ENCODE measurements around the gene LDLRAP1.

LDLRAP1 gene

DNA sequence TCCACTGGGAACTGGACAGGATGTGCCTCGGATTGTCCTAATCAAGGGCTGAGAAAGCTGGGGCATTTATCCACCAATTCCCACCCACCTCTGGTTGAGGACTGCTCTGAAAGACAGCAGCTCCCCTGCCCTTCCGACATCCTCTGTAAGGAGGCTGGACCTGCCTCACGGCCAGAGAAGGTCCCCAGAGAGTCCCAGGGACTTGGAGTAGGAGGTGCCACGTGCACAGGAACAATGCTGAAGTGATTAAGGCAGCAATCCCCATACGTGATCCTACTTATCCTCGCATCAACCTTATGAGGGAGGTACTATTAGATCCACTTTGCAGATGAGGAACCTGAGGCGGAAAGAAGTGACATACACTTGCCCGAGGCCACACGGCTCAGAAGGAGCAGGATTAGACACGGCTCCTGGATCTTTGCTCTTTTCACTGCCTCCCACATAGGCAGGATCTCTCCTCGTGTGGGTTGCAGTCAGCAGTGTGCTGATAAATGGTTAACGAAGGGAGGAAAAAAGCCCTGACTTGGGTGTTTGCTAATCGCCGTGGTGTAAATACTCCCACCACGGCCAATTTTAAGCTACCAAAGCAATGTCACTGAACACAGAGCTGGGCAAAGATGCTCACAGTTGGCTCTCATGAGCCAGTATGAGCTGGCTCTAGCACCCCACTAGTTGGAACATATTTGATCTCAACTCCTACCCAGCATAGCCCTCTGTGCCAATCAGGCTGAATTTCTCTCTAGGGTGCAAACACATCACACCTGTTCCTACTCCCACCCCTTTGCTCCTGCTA is 18.6 kb upstream of the LDLRAP1 start:
- no peak for DNase-seq

DNA sequence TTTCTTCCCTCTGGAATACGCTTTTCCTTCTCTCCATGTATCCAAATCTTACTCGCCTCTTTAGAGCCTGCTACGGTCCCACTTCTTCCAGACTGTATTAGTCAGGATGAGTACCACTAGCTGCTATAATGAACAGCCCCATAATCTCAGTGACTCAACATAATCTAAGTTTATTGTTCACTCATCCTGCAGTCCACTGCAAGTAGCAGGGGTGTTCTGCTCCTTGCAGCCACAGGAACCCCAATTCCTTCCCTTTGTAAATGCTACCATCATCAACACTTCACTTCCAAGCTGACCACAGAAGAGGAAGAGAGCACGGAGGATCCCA is 18.1 kb upstream of the LDLRAP1 start:
- DNase-seq, result no peak

- DNase-seq, result no peak
These were observed 16.7 kb upstream of the LDLRAP1 start for GRCh38 chr1:25526753-25527152.

DNA sequence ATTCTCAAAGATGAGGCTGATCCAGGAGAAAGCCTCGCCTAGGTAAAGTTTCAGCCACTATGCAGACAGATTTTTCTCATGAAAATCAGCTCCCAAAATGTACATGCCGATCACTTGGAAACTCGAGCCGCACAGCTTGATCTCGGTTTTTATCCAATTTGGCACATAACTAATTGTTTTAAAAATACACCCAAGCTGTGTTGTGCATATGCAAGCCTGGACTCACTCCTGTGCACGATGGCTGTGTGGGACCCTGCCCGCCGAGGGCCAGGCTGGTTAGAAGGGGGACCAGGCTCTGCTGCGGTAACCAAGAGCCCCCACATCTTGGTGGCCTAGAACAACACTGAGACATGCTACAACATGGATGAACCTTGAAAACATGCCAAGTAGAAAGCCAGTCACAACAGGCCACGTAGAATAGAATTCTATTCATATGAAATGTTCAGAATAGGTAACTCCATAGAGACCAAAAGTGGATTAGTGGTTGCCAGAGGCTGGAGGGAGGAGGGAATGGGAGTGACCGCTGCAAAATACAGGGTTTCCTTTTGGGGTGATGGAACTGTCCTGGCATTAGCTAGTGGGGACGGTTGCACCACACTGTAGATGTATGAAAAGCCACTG is 16.1 kb upstream of the LDLRAP1 start:
- DNase-seq, result no peak

DNA sequence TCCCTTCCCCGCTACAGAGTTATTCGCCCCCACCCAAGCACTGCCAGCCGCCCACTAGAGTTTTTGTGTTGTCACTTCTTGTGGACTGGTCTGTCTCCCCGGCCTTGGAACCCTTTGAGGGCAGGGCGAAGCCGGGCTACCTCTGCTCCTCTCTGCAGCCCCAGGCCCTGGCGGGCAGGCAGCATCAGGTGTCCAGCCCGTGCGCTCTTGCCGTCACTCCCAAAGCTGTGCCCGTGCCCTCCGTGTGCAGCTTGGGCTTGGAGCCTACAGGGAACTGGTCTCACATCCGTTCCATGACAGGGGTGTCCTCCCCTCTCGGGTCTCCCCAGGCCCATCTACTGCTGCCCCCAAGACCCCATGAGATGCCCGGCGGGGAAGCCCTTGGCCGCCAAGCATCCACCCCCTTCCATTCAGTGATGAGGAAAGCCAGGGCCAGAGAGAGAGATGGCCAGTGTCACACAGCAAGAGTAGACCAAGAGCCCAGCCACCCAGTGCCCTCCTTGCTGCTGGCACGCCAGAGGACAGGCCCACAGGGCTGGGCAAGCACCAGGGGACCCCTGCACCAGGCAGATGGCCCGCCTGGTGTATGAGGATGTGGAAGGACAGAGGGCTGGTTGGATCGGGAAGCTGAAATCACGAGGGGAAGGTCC is 15.3 kb upstream of the LDLRAP1 start:
- DNase-seq, result no peak

GRCh38 chr1:25528881-25529517 is 14.4 kb upstream of the LDLRAP1 start:
- no peak for DNase-seq

DNA sequence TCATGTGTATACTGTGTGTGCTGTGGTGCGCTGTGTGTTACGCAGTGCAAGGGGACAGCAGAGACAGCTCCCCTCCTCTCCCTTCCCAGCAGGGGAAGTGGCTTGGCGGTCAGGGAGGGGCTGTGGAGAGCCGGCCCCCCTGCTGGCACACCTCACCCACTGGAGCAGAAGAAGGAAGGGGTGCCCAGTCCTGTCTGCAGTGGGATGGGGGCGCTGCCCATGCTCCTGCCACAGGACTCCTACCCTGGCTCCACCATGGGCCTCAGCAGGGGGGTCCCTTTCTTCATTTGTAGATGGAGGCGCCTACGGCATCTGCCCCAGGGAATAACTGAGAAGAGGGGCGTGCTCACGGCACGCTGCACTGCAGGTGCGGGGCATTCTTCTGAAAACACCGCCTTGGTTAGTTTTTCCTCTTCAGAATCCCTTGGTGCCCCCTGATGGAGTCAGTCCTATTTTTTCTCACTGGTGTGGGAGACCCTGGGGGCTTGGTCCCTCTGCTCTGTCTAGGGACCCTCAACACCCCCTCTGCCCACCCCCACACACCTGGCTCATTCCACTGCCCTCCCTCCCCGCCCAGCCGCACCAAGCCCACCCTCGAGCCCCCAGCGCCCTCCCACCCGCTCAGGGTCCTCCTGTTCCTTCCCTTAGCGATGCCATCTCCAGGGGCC is 13.8 kb upstream of the LDLRAP1 start:
- DNase-seq, result no peak

GRCh38 chr1:25530186-25531081 is 13.0 kb upstream of the LDLRAP1 start:
- no peak for DNase-seq

DNA sequence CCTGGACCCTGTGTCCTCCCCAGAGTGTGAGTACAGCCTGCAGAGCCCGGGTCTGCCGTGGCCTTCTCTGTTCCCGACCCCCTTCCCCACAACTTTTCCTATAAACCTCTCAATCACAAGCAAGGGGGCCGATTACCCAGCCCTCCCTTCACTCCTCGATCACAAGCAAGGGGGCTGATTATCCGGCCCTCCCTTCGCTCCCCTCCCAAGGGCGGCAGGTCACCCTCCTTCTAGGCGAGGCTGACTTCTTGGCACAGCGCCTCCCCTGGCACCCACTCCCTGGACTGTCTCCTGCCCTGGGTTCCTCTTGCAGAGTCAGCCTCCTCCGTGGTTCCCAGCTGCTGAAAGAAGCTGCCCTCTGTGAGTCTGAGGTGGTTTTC is 12.3 kb upstream of the LDLRAP1 start:
- DNase-seq, result no peak

DNA sequence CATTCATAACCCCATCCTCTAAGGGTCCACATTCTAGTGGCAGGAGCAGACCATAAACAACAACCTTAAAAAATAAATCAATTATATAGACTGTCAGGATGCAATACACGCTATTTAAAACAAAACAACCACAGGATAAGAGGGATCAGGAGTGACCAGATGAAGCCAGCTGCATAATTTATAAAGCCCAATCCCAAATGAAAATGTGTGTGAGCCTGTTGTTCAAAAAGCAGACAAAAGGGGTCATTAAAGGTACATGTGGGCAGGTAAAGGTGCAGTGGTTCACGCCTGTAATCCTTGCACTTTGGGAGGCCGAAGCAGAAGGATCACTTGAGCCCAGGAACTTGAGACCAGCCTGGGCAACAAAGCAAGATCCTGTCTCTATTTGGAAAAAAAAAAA is 10.4 kb upstream of the LDLRAP1 start:
- DNase-seq, result no peak

GRCh38 chr1:25533775-25534409 is 9.5 kb upstream of the LDLRAP1 start:
- DNase-seq, result no peak

DNA sequence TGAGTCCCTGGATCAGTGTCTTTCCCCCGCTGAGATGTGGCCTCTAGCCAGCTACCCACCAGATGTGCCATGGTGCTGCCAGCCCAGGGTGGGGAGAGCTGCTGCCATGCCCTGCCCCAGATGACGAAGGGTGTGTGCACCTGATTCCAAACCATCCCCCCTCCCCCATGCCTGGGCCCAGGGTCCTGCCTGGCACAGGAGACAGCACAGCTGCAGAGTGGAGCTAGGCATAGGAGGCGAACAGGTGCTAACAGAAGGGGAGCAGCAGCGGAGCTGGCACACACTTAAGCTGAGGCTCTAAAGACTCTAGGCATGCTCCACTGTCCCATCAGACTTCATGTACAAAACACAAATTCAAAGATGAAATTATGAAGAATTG is 9.0 kb upstream of the LDLRAP1 start:
- DNase-seq, result no peak

- no peak for DNase-seq
These were observed 7.3 kb upstream of the LDLRAP1 start for GRCh38 chr1:25536124-25536523.

- DNase-seq, result no peak
These were observed 6.1 kb upstream of the LDLRAP1 start for GRCh38 chr1:25537153-25537831.

DNA sequence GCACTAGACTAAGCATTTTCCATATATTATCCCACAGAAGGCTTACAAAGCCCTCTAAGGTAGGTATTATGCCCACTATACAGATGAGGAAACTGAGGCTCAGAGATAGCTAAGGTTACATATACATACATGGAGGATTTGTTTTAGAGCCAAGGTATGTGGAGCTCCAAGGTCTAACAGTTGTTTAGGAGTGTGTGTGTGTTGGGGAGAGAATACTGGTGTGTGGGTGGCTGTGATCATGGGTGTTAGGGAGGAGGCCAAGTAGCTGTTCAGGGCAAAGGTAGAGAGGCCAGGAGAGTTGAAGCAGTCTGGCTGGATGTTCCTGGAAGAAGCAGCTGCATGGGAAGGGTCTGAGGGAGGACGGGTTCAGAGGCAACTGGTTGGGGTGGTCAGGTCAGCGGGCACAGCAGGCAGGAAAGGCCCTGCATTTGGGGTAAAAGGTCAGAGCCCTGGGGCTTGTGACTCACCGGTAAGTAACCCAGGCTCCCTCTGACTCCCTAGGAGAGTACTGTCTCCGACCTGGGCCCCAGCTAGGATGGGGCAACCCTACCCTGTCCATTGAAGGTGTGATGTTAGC is 5.1 kb upstream of the LDLRAP1 start:
- no peak for DNase-seq

DNA sequence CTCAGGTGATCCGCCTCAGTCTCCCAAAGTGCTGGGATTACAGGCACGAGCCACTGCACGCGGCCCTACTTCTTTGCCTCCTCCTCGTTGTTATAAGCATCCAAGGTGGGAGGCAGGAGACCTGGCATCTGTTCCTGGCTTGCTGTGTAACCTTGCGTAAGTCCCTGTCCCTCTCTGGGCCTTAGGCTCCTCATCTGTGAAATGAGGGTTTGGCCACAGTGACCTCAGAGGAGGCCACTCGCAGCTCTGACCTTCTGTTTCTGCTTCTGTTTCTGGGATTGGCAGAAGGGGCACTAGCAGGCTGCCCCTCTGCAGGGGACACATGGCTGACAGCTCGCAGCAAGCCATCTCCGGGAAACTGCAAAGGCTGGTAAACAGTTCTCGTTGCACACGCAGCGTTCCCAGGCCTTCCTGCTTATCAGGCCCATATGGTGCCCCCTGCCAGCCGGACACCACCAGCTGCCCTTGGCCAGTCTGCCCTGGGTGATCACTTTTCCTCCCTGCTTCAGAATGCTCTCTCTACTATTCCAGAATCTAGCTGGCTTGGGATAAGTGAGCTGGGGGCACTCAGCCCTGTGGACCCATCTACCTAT is 2.6 kb upstream of the LDLRAP1 start:
- DNase-seq, result no peak

- DNase-seq, result no peak
These were observed 2.0 kb upstream of the LDLRAP1 start for GRCh38 chr1:25541425-25541824.

- DNase-seq, result no peak
These were observed 1.3 kb upstream of the LDLRAP1 start for GRCh38 chr1:25541889-25542658.

- no peak for DNase-seq
These were observed 391 bp upstream of the LDLRAP1 start for GRCh38 chr1:25543005-25543424.

Data from CD4-positive, alpha-beta T cell treated with Interleukin-15 for 1 hour (primary cell).